ENCODE results near the gene ITPR3.

Gene ITPR3

DNA sequence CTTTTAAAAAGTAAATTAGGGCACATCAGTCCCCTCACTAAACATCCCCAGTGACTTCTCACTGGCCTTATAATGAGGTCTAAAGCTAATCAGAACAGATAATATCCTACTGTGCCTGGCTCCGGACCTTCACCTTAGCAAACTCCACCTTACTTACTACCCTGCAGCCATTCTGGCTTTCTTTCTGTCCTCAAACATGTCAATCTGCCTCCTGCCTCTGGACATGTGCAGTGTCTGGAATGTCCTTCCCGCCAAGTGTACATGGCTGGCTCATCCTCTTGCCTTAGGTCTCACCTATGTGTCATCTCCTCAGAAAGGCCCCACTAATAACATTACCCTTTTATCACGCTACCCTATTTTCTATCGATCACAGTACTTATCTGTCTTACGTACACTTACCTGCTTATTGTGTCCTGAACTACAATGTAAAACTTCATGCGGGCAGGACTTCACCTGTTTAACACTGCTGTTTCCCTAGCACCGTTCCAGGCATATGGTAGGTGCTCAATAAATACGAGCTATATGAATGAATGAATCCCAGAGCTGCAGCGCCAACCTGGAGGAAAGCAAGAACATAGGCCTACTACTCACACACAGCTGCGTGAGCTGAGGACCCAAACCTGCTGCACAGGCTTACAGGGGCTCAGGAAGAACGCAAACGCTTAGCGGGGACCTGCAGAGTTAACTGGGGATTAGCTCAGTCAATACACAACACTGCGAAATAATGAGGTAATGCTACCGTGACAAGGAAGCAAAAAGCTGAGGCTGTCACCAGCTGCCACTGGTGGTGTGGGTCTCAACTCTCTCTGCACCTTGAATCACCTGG is 89.4 kb downstream of the ITPR3 start:
- Histone ChIP-seq H2BK5ac (ENCODE audit: low read length) (peak overlapping the region; percentile 88), H3K23ac (ENCODE audit: low read depth, low read length, poor library complexity) (no peak overlapping the region), H3K27ac (replicated peaks; ENCODE audit: low read length) (no peak overlapping the region), H2AFZ (ENCODE audit: low read length) (peak overlapping the region; percentile 98), H3K4me1 (ENCODE audit: control insufficient read depth in 2 of 2, insufficient read depth in 1 of 2, low read depth in 1 of 2, low read length in 2 of 2) (peaks cover 4 to 11% of the 10 kb centered on the region in 2 donors), H2BK15ac (ENCODE audit: low read length) (no peak overlapping the region), H3K36me3 (replicated peaks in 1 of 2; ENCODE audit: control insufficient read depth in 2 of 2, insufficient read depth in 2 of 2, low read length in 2 of 2) (peaks cover 20 to 48% of the 10 kb centered on the region in 2 donors), H2AK5ac (ENCODE audit: low read depth, low read length) (peak overlapping the region; percentile 1), H3K27me3 (ENCODE audit: control insufficient read depth in 3 of 3, insufficient read depth in 3 of 3, low read depth in 1 of 3, low read length in 3 of 3) (no peaks in the 10 kb centered on the region), H3K18ac (ENCODE audit: low read length) (no peak overlapping the region), H4K8ac (ENCODE audit: low read depth, low read length) (no peak overlapping the region), H3K14ac (ENCODE audit: low read length) (no peak overlapping the region), H3K9me3 (replicated peaks in 1 of 2; ENCODE audit: control insufficient read depth in 2 of 2, insufficient read depth in 1 of 2, low read depth in 1 of 2, low read length in 2 of 2) (no peaks in the 10 kb centered on the region), H3K4me3 (ENCODE audit: low read length in 2 of 2) (peak overlapping the region; percentile 68 to 89), H2BK12ac (ENCODE audit: low read length) (no peak overlapping the region), H3K9ac (ENCODE audit: low read depth, low read length, poor library complexity) (no peak overlapping the region), H3K4me2 (ENCODE audit: insufficient read depth, low read length, poor library complexity, severe bottlenecking) (peak overlapping the region; percentile 55), H3K4ac (ENCODE audit: low read length) (no peak overlapping the region), H4K91ac (ENCODE audit: low read depth, low read length, poor library complexity) (no peak overlapping the region), H3K79me1 (ENCODE audit: low read depth, low read length) (peaks cover 7% of the 10 kb centered on the region), H2BK120ac (ENCODE audit: low read depth, low read length) (no peak overlapping the region)
- DNase-seq (ENCODE audit: low spot score), result no peak
- WGBS, 2 donors (ENCODE audit: extremely low coverage in 2 of 2, insufficient read length in 2 of 2, insufficient replicate concordance in 1 of 2), result 100% methylated on average over 3 of the region's 15 CpGs; no CpG with 5 or more reads in 1 of the 2 donors

DNA sequence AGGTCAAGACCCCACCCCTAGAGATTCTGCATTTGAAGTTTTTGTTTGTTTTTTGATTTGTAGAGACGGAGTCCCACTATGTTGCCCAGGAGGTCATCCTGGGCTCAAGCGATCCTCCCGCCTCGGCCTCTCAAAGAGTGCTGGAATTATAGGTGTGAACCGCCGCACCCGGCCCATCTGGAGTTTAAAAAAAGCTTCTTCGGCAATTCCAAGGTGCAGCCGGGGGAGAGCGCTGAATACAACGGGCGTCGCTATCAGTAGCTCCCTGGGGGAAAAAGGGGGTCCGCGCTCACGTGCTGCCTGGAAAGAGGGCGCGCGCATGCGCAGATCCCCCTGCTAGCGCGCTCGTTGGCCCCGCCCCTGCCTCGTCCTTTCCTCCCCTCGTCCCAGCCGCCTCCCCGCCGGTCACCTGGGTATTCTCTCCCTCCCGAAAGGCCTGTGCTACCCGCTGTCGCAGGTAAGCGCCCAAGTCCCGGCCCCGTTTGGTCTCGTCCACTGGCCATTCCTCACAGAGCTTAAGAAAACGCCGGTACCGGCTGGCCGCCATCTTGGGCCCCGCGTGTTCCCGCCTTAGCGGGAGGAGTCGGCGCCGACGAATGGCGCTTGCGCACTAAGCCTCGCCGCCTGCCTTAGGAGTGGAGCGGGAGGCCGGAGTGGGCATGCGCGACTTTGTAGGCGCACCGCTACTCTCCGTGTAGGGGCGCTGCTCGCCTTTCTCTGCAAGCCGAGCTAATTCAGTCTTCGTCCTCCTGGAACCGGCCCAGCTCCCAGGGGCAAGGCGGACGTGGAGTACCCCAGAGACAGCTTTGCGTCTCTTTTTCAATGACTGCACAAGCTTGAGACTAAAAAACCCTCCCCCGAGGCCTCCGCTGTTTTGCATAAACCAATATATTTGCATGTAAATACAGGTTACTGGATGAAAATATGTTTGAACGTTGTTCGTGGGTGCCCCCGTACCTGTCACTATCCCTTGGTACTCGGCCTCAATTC is 90.3 kb downstream of the ITPR3 start, which contains the start of gene UQCC2:
UQCC2 (minus strand) TSS at position 561 of the 990 bp plus-strand sequence; CDS start at position 547, 14 bp downstream.
- Histone ChIP-seq H3K9me3 (replicated peaks in 1 of 2; ENCODE audit: control insufficient read depth in 2 of 2, insufficient read depth in 1 of 2, low read depth in 1 of 2, low read length in 2 of 2) (no peaks in the 10 kb centered on the region), H4K91ac (ENCODE audit: low read depth, low read length, poor library complexity) (no peak within 1 kb of the TSS), H3K4ac (ENCODE audit: low read length) (no peak within 1 kb of the TSS), H3K14ac (ENCODE audit: low read length) (peak within 1 kb of the TSS; percentile 94), H2BK15ac (ENCODE audit: low read length) (no peak within 1 kb of the TSS), H3K18ac (ENCODE audit: low read length) (peak within 1 kb of the TSS; percentile 100), H3K27ac (replicated peaks; ENCODE audit: low read length) (peak within 1 kb of the TSS; percentile 74), H2BK120ac (ENCODE audit: low read depth, low read length) (no peak within 1 kb of the TSS), H2BK12ac (ENCODE audit: low read length) (no peak within 1 kb of the TSS), H2BK5ac (ENCODE audit: low read length) (peak within 1 kb of the TSS; percentile 88), H3K9ac (ENCODE audit: low read depth, low read length, poor library complexity) (peak within 1 kb of the TSS; percentile 90), H3K27me3 (ENCODE audit: control insufficient read depth in 3 of 3, insufficient read depth in 3 of 3, low read depth in 1 of 3, low read length in 3 of 3) (no peaks in the 10 kb centered on the region), H3K4me3 (ENCODE audit: low read length in 2 of 2) (peak within 1 kb of the TSS; percentile 68 to 89), H3K4me1 (ENCODE audit: control insufficient read depth in 2 of 2, insufficient read depth in 1 of 2, low read depth in 1 of 2, low read length in 2 of 2) (peaks cover 4 to 11% of the 10 kb centered on the region in 2 donors), H3K4me2 (ENCODE audit: insufficient read depth, low read length, poor library complexity, severe bottlenecking) (peak within 1 kb of the TSS; percentile 55), H2AFZ (ENCODE audit: low read length) (peak within 1 kb of the TSS; percentile 98), H3K79me1 (ENCODE audit: low read depth, low read length) (peaks cover 7% of the 10 kb centered on the region), H4K8ac (ENCODE audit: low read depth, low read length) (no peak within 1 kb of the TSS), H3K23ac (ENCODE audit: low read depth, low read length, poor library complexity) (peak within 1 kb of the TSS; percentile 95), H2AK5ac (ENCODE audit: low read depth, low read length) (peak within 1 kb of the TSS; percentile 1), H3K36me3 (replicated peaks in 1 of 2; ENCODE audit: control insufficient read depth in 2 of 2, insufficient read depth in 2 of 2, low read length in 2 of 2) (peaks cover 19 to 45% of the 10 kb centered on the region in 2 donors)
- peak; percentile 96 for DNase-seq (ENCODE audit: low spot score)
- no CpG with 5 or more reads among the region's 73 CpGs for WGBS, 2 donors (ENCODE audit: extremely low coverage in 2 of 2, insufficient read length in 2 of 2, insufficient replicate concordance in 1 of 2)

DNA sequence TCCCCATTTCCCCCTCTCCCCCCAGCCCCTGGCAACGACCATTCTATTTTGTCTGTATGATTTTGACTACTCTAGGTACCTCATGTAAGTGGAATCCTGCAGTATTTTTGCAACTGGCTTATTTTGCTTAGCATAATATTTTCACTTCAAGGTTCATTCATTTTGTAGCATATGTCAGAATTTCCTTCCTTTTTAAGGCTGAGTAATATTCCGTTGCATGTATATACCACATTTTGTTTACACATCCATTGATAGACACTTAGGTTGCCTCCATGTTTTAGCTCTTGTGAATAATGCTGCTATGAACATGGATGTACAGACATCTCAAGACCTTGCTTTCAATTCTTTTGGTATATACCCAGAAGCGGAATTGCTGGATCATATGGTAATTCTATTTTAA is 91.8 kb downstream of the ITPR3 start:
- Histone ChIP-seq H3K4ac (ENCODE audit: low read length) (no peak overlapping the region), H3K4me1 (ENCODE audit: control insufficient read depth in 2 of 2, insufficient read depth in 1 of 2, low read depth in 1 of 2, low read length in 2 of 2) (peaks cover 4 to 11% of the 10 kb centered on the region in 2 donors), H3K14ac (ENCODE audit: low read length) (no peak overlapping the region), H2BK5ac (ENCODE audit: low read length) (no peak overlapping the region), H3K27me3 (ENCODE audit: control insufficient read depth in 3 of 3, insufficient read depth in 3 of 3, low read depth in 1 of 3, low read length in 3 of 3) (no peaks in the 10 kb centered on the region), H2AK5ac (ENCODE audit: low read depth, low read length) (no peak overlapping the region), H3K23ac (ENCODE audit: low read depth, low read length, poor library complexity) (no peak overlapping the region), H3K9me3 (replicated peaks in 1 of 2; ENCODE audit: control insufficient read depth in 2 of 2, insufficient read depth in 1 of 2, low read depth in 1 of 2, low read length in 2 of 2) (no peaks in the 10 kb centered on the region), H3K18ac (ENCODE audit: low read length) (no peak overlapping the region), H4K8ac (ENCODE audit: low read depth, low read length) (no peak overlapping the region), H2AFZ (ENCODE audit: low read length) (no peak overlapping the region), H3K4me3 (ENCODE audit: low read length in 2 of 2) (no peak overlapping the region), H2BK15ac (ENCODE audit: low read length) (no peak overlapping the region), H3K79me1 (ENCODE audit: low read depth, low read length) (peaks cover 7% of the 10 kb centered on the region), H3K36me3 (replicated peaks in 1 of 2; ENCODE audit: control insufficient read depth in 2 of 2, insufficient read depth in 2 of 2, low read length in 2 of 2) (peaks cover 18 to 30% of the 10 kb centered on the region in 2 donors), H3K27ac (replicated peaks; ENCODE audit: low read length) (no peak overlapping the region), H2BK120ac (ENCODE audit: low read depth, low read length) (no peak overlapping the region), H3K9ac (ENCODE audit: low read depth, low read length, poor library complexity) (no peak overlapping the region), H3K4me2 (ENCODE audit: insufficient read depth, low read length, poor library complexity, severe bottlenecking) (no peak overlapping the region), H4K91ac (ENCODE audit: low read depth, low read length, poor library complexity) (no peak overlapping the region), H2BK12ac (ENCODE audit: low read length) (no peak overlapping the region)
- DNase-seq (ENCODE audit: low spot score), result no peak
- no CpG with 5 or more reads among the region's 3 CpGs for WGBS, 2 donors (ENCODE audit: extremely low coverage in 2 of 2, insufficient read length in 2 of 2, insufficient replicate concordance in 1 of 2)

Measured in neuronal stem cell (in vitro differentiated cells).